NB4 (cell line): ENCODE results near the gene SLC39A6.

Experiments used
- CTCF ChIP-seq: IDR thresholded peaks from one replicate; pipeline ENCODE4 v1.5.1; 2012; ENCODE audit warnings: low read depth, low read length
- MAX ChIP-seq: IDR thresholded peaks from 2 replicates; pipeline ENCODE4 v1.6.1; 2011; ENCODE audit warnings: low read depth, low read length
- MYC ChIP-seq: IDR thresholded peaks from 2 replicates; pipeline ENCODE4 v1.6.1; 2011; ENCODE audit warnings: low read depth, low read length
- POLR2A ChIP-seq: IDR thresholded peaks from 2 replicates; pipeline ENCODE4 v1.6.1; 2011; ENCODE audit warnings: mild to moderate bottlenecking; ENCODE audit not compliant: insufficient read length; ENCODE audit errors: extremely low read depth

- no peak for TF ChIP-seq CTCF
- no peak for TF ChIP-seq MAX
- TF ChIP-seq POLR2A, result no peak
- no peak for TF ChIP-seq MYC
Observed at GRCh38 chr18:36120297-36120696, 8.8 kb downstream of the SLC39A6 start.
